ENCODE measurements around the gene APBB2.

- TF ChIP-seq ZNF70 (CRISPR knock-in tag; IDR thresholded peaks at IDR 0.05): no peak
- TF ChIP-seq PPARA (CRISPR knock-in tag; IDR thresholded peaks at IDR 0.05; ENCODE audit: borderline replicate concordance): no peak
- no peak for TF ChIP-seq ZFP30 (CRISPR knock-in tag; IDR thresholded peaks at IDR 0.05)
- TF ChIP-seq GLIS3 (CRISPR knock-in tag; IDR thresholded peaks at IDR 0.05): no peak
- no peak for TF ChIP-seq BACH2 (CRISPR knock-in tag; IDR thresholded peaks at IDR 0.05; ENCODE audit: borderline replicate concordance)
Observed at GRCh38 chr4:41205854-41206460, 8.4 kb downstream of the APBB2 start.

All from SK-N-SH treated with all-trans-retinoic acid at 6 μM for 48 hours (cell line).